Embryonic facial prominence (tissue), 1 donor: ENCODE results near the gene ALOX5AP.

Source experiments
- DNase-seq: peaks from one replicate; pipeline ENCODE4 v3.0.0-alpha.2; 2016; ENCODE audit errors: extremely low spot score

Gene ALOX5AP

GRCh38 chr13:30735025-30735871 lies at the start of gene ALOX5AP:
TSS of gene ALOX5AP (plus strand) at chr13:30735543. CDS start at chr13:30735606, 63 bp downstream.
- no peak for DNase-seq

- DNase-seq = no peak
Measured at GRCh38 chr13:30685987-30686386, 49.4 kb upstream of the ALOX5AP start.

DNA sequence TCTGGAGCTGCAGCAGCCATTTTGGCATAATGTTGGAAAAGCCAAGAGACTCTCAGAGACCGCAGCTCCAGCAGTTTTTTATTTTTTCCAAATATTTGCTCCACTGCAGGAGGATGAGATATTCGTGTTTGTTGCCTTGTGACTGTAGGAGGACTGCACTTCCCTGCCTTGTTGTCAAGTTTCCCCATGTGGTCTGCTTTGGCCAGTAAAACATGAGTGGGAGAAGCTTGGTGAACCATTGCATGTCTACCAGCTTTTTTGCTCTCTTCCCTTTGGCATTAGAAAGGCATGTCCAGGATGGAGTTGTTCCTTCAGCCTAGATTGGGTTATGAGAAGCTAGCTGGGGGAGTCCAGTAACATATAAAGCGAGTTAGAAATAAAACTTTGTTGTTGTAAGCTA lies 47.7 kb upstream of the ALOX5AP start:
- DNase-seq = no peak

DNA sequence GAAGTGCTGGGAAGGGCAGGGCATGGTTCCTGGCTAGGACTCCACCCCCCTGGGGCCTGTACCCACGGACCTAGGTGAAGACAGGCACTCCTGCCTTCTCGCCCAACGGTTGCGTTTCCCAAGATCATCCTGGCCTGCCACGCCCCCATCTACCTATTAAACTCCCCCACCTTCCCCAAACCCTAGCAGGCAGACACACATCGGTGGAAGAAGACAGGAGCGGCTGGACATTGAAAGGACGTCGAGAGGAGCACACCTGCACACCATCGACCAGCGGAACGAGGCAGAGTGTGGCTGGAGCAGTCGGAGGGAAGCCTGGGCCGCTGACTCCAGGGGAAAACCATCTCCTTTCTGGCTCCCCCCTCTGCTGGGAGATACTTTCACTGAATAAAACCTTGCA lies 45.6 kb upstream of the ALOX5AP start:
- DNase-seq = no peak

DNA sequence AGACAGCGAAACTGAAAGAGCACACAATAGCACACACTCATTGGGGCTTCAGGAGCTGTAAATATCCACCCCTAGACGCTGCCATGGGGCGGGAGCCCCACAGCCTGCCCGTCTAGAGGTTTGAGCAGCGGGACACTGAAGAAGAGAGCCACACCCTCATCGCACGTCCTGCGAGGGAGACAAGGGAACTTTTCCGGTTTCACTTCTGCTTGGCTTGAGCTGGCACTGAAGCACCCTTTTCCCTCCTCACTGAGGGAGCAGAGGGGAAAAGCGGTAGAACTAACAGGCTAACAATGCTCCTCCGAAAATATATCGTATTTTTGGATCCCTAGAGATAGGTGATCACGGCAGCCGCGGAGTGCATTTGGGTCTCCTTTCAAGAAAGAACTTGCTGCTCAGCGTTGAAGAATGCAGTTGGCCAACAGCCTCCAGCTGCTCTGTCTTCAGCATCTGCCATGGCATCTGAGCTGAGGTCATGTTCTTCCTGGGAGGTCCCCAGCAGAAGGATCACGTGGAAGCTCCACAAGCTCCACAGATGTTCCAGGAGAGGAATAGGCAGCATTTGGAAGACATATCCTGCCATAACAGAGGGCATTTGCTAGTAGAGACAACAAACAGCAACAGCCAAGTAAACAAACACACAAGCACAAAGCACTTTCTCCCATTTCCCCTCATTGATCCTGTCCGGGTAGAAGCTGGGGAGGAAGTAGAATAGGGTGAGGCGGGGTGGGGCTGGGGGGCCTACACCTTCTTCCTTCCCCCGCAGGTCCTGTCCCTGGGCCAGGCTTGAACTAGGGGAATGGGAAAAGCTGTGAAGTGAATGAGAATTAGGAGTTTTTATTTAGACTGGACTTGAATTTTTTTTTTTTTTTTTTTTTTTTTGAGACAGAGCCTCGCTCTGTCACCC lies 44.8 kb upstream of the ALOX5AP start:
- DNase-seq = peak; percentile 51

DNA sequence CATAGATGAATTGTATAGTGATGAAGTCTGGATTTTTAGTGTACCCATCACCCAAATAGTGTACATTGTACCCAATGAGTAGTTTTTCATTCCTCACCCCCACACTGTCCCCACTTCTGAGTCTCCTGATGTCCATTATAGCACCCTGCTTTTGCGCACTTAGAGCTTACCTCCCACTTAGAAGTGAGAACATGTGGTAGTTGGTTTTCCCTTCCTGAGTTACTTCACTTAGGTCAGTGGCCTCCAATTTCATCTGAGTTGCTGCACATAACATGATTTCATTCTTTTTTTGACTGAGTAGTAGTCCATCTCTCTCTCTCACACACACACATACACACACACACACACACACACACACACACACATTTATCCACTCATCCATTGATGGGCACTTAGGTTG lies 43.2 kb upstream of the ALOX5AP start:
- no peak for DNase-seq

DNA sequence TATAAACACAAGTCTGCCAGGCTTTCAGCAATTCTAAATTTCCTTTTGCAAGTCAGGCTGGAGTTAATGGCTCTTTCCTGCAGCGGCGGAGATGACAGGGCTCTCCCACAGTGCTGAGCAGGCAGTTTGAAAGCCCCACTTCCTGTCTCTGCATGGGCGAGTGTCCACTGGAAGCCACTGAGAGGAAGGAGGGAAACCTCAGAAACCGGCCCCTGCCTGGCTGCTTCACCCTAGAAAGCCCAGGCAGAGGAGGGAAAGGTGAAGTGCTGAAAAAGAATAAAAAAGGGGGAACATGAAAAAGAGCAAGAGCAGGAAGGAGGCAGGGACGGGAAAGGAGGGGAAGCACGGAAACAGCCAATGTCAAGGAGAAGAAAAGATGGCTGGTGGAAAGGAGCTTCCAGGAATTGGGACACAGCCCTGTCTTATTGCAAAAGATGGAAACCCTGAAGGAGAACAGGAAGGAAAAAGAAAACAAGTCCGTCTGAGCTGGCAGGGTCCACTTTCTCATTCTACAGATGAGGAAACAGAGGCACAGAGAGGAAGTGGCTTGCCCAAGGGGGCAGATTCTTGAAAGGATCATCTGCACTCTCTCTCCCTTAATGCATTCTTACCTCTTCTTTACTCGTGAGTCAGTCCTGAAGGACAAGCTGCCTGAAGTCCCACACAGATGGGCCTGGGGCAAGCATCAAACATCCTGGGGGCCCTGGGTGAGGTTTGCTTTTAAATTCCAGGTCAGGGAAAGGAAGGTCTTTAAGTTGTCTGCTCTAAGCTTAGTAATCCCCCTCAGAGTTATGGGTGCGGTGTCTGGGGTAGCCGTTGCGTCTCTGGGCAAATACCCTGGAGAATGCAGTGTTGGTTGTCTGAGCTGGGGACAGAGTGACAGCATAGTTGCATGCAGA lies 38.8 kb upstream of the ALOX5AP start:
- DNase-seq = no peak

DNA sequence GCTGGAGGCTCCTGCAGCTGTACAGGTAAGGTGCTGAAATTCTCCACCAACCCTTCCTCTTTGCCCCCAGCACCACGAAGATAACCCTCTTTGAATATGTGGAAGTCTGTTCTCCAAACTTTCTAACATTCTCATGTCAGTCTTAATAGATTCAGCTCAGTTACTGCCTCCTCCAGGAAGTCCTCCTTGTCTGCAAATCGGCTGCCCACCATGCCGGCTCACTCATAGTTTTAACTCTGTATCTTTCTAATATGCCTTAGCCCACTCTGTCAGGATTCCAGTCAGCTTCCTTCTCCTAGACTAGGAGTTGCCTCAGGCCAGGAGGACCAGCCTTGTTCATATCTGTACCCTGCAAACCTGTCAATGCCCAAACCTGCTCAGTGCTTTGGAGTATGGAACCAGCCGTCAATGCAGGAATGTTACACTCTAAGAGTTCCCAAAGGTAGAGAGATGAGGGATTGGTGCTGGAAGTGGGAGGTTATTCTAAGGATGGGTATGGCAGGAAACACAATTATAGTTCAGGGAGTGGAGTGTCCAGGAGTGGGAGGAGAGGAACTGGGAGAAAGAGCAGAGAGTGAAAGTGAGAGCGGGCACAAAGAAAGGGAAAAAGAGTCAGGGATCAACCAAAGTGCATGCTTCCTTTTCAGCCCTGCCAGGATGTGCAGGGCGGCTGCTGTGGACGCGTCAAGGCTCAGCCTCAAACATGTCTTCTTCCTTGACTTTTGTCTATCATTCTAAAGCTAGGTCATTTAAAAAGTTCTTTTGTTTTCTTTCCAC lies 38.0 kb upstream of the ALOX5AP start:
- DNase-seq = no peak

DNA sequence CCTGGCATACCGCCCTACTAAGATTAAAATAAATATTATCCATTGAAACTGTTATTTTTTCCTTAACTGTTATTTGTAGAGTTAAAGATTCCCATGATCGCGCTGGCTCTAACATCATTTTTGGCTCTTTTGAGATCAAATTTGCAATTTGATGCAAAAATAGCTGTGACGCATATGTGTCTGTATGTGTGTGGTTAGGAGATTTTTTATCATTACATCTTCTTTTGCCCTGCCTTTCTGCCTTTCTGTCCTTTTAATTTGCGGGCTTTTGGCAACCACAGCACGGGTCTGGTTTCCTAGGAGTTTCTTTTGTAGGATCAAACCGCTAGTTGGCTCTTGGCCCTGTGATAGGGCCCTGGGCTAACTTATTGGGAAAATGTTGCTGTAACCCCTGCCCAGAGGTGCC lies 37.3 kb upstream of the ALOX5AP start:
- DNase-seq = peak; percentile 37

DNA sequence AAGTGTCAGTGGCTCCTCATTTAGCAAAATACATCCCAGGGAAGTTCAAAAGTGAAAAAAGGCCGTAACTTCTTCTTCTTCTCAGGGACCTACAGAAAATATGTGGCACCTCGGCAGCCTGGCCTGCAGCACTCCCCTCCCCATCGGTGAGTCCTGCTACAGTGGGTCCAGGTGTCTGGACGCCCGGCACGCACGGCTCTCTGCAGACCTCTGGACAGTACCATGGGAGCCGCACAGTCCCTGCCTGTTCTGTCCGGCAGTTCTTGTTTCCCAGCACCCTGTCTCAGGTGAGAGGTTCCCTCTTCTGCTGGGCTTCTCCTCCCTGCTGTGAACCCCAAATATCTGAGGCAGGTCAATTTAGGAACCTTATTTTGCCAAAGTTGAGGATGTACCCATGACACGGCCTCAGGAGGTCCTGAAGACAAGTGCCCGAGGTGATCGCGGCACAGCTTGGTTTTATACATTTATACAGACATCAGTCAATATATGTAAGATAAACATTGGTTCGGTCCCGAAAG lies 36.8 kb upstream of the ALOX5AP start:
- DNase-seq = no peak

DNA sequence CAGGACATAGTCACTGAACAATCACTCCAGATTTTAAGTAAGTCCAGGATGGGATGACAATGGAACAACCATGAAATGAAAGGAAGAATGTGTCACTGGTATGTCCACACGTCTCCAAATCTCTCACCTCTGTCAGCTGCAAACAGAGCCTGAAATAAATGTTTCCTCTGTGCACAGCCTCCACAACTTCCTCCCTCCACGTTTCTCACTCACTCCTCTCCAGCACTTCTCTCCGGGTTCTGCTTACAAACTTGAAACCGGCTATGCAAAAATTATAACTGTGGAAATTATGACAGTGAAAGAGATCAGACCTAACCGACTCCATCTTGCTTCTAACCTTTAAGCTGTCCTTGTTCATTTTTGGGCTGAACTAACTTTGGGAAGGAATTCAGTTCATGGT lies 35.0 kb upstream of the ALOX5AP start:
- no peak for DNase-seq

DNA sequence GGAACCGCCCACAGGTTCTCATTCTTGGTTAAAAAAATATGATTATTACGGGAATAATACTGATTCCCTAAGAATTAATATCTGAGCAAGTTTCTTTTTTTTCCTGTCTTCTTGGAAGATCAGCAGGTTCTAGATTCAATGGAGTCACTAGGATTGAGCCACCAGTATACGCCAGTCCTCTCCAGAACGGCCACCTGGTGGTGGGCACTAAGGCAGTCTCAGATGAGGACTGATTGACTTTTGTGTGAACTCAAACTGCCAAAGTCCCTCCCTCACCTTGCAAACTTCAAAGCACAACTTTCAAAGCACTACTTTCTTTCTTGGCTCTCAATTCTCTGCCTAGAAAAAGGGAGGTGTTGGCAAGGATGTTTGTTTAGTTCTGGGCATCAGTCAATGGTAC lies 33.3 kb upstream of the ALOX5AP start:
- no peak for DNase-seq

GRCh38 chr13:30704596-30704995 lies 30.7 kb upstream of the ALOX5AP start:
- no peak for DNase-seq

- no peak for DNase-seq
Measured at GRCh38 chr13:30705680-30706079, 29.7 kb upstream of the ALOX5AP start.

- no peak for DNase-seq
Measured at GRCh38 chr13:30708541-30708940, 26.8 kb upstream of the ALOX5AP start.

DNA sequence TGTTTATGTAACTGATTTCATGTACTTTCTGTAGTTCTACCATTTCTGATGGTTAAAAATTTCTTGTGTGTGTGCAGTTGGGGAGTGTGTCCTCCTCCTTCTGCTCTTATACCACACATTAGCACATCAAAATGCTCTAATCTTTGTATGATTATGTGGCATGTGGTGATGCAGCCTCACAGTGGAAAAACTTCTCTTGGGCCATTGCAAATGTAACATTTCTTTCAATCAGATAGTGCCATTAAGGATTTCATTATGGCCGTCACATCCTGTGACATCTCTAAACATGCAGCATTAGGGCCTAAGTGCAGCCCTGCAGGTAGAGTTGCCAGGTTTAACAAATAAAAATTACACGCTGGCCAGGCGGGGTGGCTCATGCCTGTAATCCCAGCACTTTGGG lies 24.9 kb upstream of the ALOX5AP start:
- no peak for DNase-seq

DNA sequence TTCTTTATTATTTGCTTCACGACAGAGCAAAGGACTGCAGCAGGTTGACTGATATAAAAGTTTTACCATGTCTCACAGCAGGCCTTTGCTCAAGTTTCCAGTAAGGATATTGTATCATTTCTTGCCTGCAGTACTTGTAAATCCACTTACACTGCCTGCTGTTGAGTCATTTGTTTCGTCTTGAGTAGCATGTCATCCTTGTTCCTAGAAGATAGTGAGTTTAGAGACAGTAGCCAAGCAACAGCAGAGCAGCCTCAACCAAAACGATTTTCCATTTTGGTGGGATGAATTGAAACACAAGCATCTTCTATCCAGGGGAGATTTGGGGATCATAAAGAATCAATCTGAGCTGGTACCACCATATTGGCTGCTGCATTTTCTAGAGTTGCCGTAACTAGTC lies 24.0 kb upstream of the ALOX5AP start:
- DNase-seq = no peak

GRCh38 chr13:30711837-30712236 lies 23.5 kb upstream of the ALOX5AP start:
- no peak for DNase-seq

DNA sequence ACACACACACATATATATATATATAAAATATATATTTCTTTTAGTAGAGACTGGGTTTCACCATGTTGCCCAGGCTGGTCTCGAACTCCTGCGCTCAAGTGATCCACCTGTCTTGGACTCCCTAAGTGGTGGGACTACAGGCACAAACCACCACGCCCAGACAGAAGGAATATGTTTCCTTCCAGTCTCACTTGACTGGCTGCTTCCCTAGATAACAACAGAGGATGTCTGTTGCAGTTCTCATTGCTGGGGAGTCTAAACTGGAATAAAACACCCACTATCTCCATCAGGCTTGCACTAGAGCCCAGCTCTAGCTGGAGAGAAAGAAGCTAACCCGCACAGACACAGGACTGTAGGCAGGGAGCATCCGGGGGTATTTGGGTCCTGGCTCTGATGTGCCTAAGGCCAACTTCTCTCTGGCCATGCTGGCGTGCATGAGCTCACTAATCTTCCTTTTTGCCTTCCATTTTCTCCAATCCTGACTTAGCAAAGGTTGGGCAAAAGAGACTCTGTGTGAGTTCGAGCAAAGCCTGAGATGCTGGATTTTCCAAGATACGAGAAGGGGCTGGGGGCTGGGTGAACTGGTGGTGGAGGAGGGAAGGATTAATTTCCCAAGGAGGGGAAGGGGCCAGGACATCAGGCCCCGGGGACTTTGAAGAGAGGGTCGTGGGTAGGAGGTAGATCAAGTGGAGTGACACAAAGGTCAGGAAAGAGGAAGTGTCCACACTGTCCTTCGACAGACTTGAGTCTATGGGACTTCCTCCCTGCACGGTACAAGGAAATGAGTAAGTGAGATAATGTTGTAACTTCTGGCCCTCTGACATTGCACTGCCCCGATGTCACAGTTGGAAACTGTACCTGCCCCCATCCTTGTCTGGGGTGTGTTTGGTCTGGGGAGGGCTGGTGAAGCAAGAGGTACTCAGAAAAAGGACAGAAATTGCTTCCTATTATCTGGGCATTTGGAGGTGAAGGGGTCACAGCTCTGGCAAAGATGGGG lies 22.5 kb upstream of the ALOX5AP start:
- DNase-seq = no peak
